Measurements from ENCODE around the gene SAMM50. TPM values are rescaled to one million over a fixed set of nuclear protein-coding genes. Genes with fewer than 3 reads are reported as not detected.

The SAMM50 gene
- total RNA-seq, 5 donors from 2014 or later (not counting 1 experiment from before 2014, with no cell fraction given) = 27.1 to 40.4 (median 33.2) TPM

- H3K36me3 ChIP-seq (ENCODE audit: control insufficient read depth in 2 of 2, extremely low read depth in 1 of 2, insufficient read depth in 1 of 2, low read length in 1 of 2) = no peaks in the 10 kb centered on the region
- H3K9me3 ChIP-seq = no peaks in the 10 kb centered on the region
- H3K4me3 ChIP-seq (ENCODE audit: control insufficient read depth in 1 of 2, extremely low read depth in 1 of 2, low read length in 1 of 2) = no peak overlapping the region
- H3K36me3 Mint-ChIP-seq = no peaks in the 10 kb centered on the region
- no peak overlapping the region for H3K27ac ChIP-seq (ENCODE audit: low read length)
- H3K27me3 Mint-ChIP-seq = peaks cover 31 to 32% of the 10 kb centered on the region in 2 donors
- ATAC-seq (replicated peaks in 1 of 4) = no peak
- ChIA-PET POLR2A (no interaction called here), CTCF (no interaction called here)
- no peaks in the 10 kb centered on the region for H3K9me3 Mint-ChIP-seq
- peaks cover 4 to 7% (median 4%) of the 10 kb centered on the region in 3 donors for H3K4me1 Mint-ChIP-seq
- H3K4me3 Mint-ChIP-seq = no peak overlapping the region
- no peak overlapping the region for H3K27ac Mint-ChIP-seq
- peaks cover 0 to 55% of the 10 kb centered on the region in 2 experiments for H3K27me3 ChIP-seq (replicated peaks in 1 of 2; ENCODE audit: control insufficient read depth in 2 of 2, extremely low read depth in 1 of 2, insufficient read depth in 2 of 2, low read length in 1 of 2)
- 86% methylated on average over 10 of the region's 16 CpGs for WGBS (ENCODE audit: insufficient coverage)
- H3K4me1 ChIP-seq (ENCODE audit: control insufficient read depth in 1 of 2, extremely low read depth in 1 of 2, insufficient read depth in 2 of 2, low read length in 2 of 2) = peaks cover 0 to 14% of the 10 kb centered on the region in 2 experiments
- DNase-seq = no peak
Observed at GRCh38 chr22:43919106-43919973, 35.9 kb upstream of the SAMM50 start.

- Histone ChIP-seq H3K4me1 (ENCODE audit: control insufficient read depth in 1 of 2, extremely low read depth in 1 of 2, insufficient read depth in 2 of 2, low read length in 2 of 2) (peaks cover 0 to 16% of the 10 kb centered on the region in 2 experiments), H3K9me3 (no peaks in the 10 kb centered on the region), H3K27me3 (replicated peaks in 1 of 2; ENCODE audit: control insufficient read depth in 2 of 2, extremely low read depth in 1 of 2, insufficient read depth in 2 of 2, low read length in 1 of 2) (peaks cover 7 to 74% of the 10 kb centered on the region in 2 experiments), H3K4me3 (ENCODE audit: control insufficient read depth in 1 of 2, extremely low read depth in 1 of 2, low read length in 1 of 2) (no peak overlapping the region), H3K36me3 (ENCODE audit: control insufficient read depth in 2 of 2, extremely low read depth in 1 of 2, insufficient read depth in 1 of 2, low read length in 1 of 2) (no peaks in the 10 kb centered on the region), H3K27ac (ENCODE audit: low read length) (no peak overlapping the region)
- peaks cover 7 to 8% (median 7%) of the 10 kb centered on the region in 3 donors for H3K4me1 Mint-ChIP-seq
- ATAC-seq (replicated peaks in 1 of 4) (no peak), DNase-seq (no peak)
- H3K36me3 Mint-ChIP-seq = no peaks in the 10 kb centered on the region
- WGBS (ENCODE audit: insufficient coverage) = 50% methylated on average over 1 of the region's 4 CpGs
- ChIA-PET POLR2A (interaction anchor here in 1 of 2 donors (0.5 kb wide), 1 partner anchor 13 kb away, joined by 10 read pairs; no protein-coding TSS in a partner anchor), CTCF (no interaction called here)
- peaks cover 31 to 40% of the 10 kb centered on the region in 2 donors for H3K27me3 Mint-ChIP-seq
- H3K27ac Mint-ChIP-seq = no peak overlapping the region
- H3K9me3 Mint-ChIP-seq = no peaks in the 10 kb centered on the region
- H3K4me3 Mint-ChIP-seq = no peak overlapping the region
Observed at GRCh38 chr22:43921370-43921769, 33.9 kb upstream of the SAMM50 start.

- Histone ChIP-seq H3K27me3 (replicated peaks in 1 of 2; ENCODE audit: control insufficient read depth in 2 of 2, extremely low read depth in 1 of 2, insufficient read depth in 2 of 2, low read length in 1 of 2) (peaks cover 7 to 69% of the 10 kb centered on the region in 2 experiments), H3K4me1 (ENCODE audit: control insufficient read depth in 1 of 2, extremely low read depth in 1 of 2, insufficient read depth in 2 of 2, low read length in 2 of 2) (peaks cover 0 to 16% of the 10 kb centered on the region in 2 experiments), H3K27ac (ENCODE audit: low read length) (no peak overlapping the region), H3K4me3 (ENCODE audit: control insufficient read depth in 1 of 2, extremely low read depth in 1 of 2, low read length in 1 of 2) (no peak overlapping the region), H3K36me3 (ENCODE audit: control insufficient read depth in 2 of 2, extremely low read depth in 1 of 2, insufficient read depth in 1 of 2, low read length in 1 of 2) (no peaks in the 10 kb centered on the region), H3K9me3 (no peaks in the 10 kb centered on the region)
- no peak for ATAC-seq (replicated peaks in 1 of 4)
- WGBS (ENCODE audit: insufficient coverage) = 100% methylated on average over 2 of the region's 3 CpGs
- Mint-ChIP-seq H3K27ac (no peak overlapping the region), H3K4me3 (no peak overlapping the region), H3K9me3 (no peaks in the 10 kb centered on the region), H3K36me3 (no peaks in the 10 kb centered on the region), H3K4me1 (peaks cover 7 to 8% (median 7%) of the 10 kb centered on the region in 3 donors), H3K27me3 (peaks cover 27 to 36% of the 10 kb centered on the region in 2 donors)
- POLR2A ChIA-PET = no interaction called here
- no peak for DNase-seq
- CTCF ChIA-PET = no interaction called here
Observed at GRCh38 chr22:43922123-43922522, 33.1 kb upstream of the SAMM50 start.

- Histone ChIP-seq H3K9me3 (no peaks in the 10 kb centered on the region), H3K4me1 (ENCODE audit: control insufficient read depth in 1 of 2, extremely low read depth in 1 of 2, insufficient read depth in 2 of 2, low read length in 2 of 2) (peaks cover 0 to 16% of the 10 kb centered on the region in 2 experiments), H3K27ac (ENCODE audit: low read length) (no peak overlapping the region), H3K27me3 (replicated peaks in 1 of 2; ENCODE audit: control insufficient read depth in 2 of 2, extremely low read depth in 1 of 2, insufficient read depth in 2 of 2, low read length in 1 of 2) (peaks cover 7 to 68% of the 10 kb centered on the region in 2 experiments), H3K4me3 (ENCODE audit: control insufficient read depth in 1 of 2, extremely low read depth in 1 of 2, low read length in 1 of 2) (peak overlapping the region; percentile 1 to 42), H3K36me3 (ENCODE audit: control insufficient read depth in 2 of 2, extremely low read depth in 1 of 2, insufficient read depth in 1 of 2, low read length in 1 of 2) (no peaks in the 10 kb centered on the region)
- WGBS (ENCODE audit: insufficient coverage) = 0% methylated on average over 1 of the region's 13 CpGs
- peak in 6 of 35 experiments; percentile 2 to 40 (median 11) for DNase-seq
- peaks cover 7 to 8% (median 7%) of the 10 kb centered on the region in 3 donors for H3K4me1 Mint-ChIP-seq
- H3K9me3 Mint-ChIP-seq = no peaks in the 10 kb centered on the region
- H3K4me3 Mint-ChIP-seq = peak overlapping the region; percentile 79 to 84 (median 80)
- peaks cover 22 to 27% of the 10 kb centered on the region in 2 donors for H3K27me3 Mint-ChIP-seq
- peak; percentile 34 to 53 (median 50) for ATAC-seq (replicated peaks in 1 of 4)
- CTCF ChIA-PET = interaction anchor here (0.7 to 0.9 kb wide), 2 partner anchors 485 to 762 kb away, joined by 3 to 9 read pairs; no protein-coding TSS in a partner anchor
- H3K27ac Mint-ChIP-seq = no peak overlapping the region
- POLR2A ChIA-PET = interaction anchor here in 1 of 2 donors (0.6 kb wide), 1 partner anchor 8 kb away, joined by 3 read pairs; no protein-coding TSS in a partner anchor
- no peaks in the 10 kb centered on the region for H3K36me3 Mint-ChIP-seq
Observed at GRCh38 chr22:43923191-43923590, 32.1 kb upstream of the SAMM50 start.

GRCh38 chr22:43923631-43924464 lies 31.4 kb upstream of the SAMM50 start, which contains the start of gene PNPLA3:
Gene PNPLA3 (plus strand): TSS chr22:43923805. CDS start chr22:43923912, 107 bp downstream.
- H3K4me1 Mint-ChIP-seq = peaks cover 7 to 8% (median 7%) of the 10 kb centered on the region in 3 donors
- H3K4me3 Mint-ChIP-seq = peak within 1 kb of the TSS; percentile 79 to 84 (median 80)
- ATAC-seq (replicated peaks in 1 of 4) = peak; percentile 88 to 96 (median 92)
- H3K4me1 ChIP-seq (ENCODE audit: control insufficient read depth in 1 of 2, extremely low read depth in 1 of 2, insufficient read depth in 2 of 2, low read length in 2 of 2) = peaks cover 0 to 16% of the 10 kb centered on the region in 2 experiments
- peaks cover 7 to 68% of the 10 kb centered on the region in 2 experiments for H3K27me3 ChIP-seq (replicated peaks in 1 of 2; ENCODE audit: control insufficient read depth in 2 of 2, extremely low read depth in 1 of 2, insufficient read depth in 2 of 2, low read length in 1 of 2)
- 4% methylated on average over 76 of the region's 100 CpGs for WGBS (ENCODE audit: insufficient coverage)
- no peak within 1 kb of the TSS for H3K27ac Mint-ChIP-seq
- peak; percentile 36 to 82 (median 63) for DNase-seq
- H3K36me3 ChIP-seq (ENCODE audit: control insufficient read depth in 2 of 2, extremely low read depth in 1 of 2, insufficient read depth in 1 of 2, low read length in 1 of 2) = no peaks in the 10 kb centered on the region
- H3K4me3 ChIP-seq (ENCODE audit: control insufficient read depth in 1 of 2, extremely low read depth in 1 of 2, low read length in 1 of 2) = peak within 1 kb of the TSS; percentile 51 to 57
- POLR2A ChIA-PET = interaction anchor here in 1 of 2 donors (0.6 kb wide), 1 partner anchor 9 kb away, joined by 3 read pairs; no protein-coding TSS in a partner anchor
- no peaks in the 10 kb centered on the region for H3K9me3 ChIP-seq
- peaks cover 15 to 24% of the 10 kb centered on the region in 2 donors for H3K27me3 Mint-ChIP-seq
- H3K36me3 Mint-ChIP-seq = no peaks in the 10 kb centered on the region
- H3K27ac ChIP-seq (ENCODE audit: low read length) = no peak within 1 kb of the TSS
- H3K9me3 Mint-ChIP-seq = no peaks in the 10 kb centered on the region
- CTCF ChIA-PET = interaction anchor here (0.7 to 0.9 kb wide), 2 partner anchors 486 to 762 kb away, joined by 3 to 9 read pairs; no protein-coding TSS in a partner anchor

- H3K36me3 ChIP-seq (ENCODE audit: control insufficient read depth in 2 of 2, extremely low read depth in 1 of 2, insufficient read depth in 1 of 2, low read length in 1 of 2) = no peaks in the 10 kb centered on the region
- H3K27ac ChIP-seq (ENCODE audit: low read length) = no peak overlapping the region
- Mint-ChIP-seq H3K36me3 (no peaks in the 10 kb centered on the region), H3K9me3 (no peaks in the 10 kb centered on the region), H3K27me3 (peaks cover 9 to 20% of the 10 kb centered on the region in 2 donors), H3K27ac (no peak overlapping the region), H3K4me1 (peaks cover 7 to 8% (median 7%) of the 10 kb centered on the region in 3 donors), H3K4me3 (peak overlapping the region; percentile 52 to 80 (median 66))
- H3K4me1 ChIP-seq (ENCODE audit: control insufficient read depth in 1 of 2, extremely low read depth in 1 of 2, insufficient read depth in 2 of 2, low read length in 2 of 2) = peaks cover 0 to 16% of the 10 kb centered on the region in 2 experiments
- no peak for ATAC-seq (replicated peaks in 1 of 4)
- H3K27me3 ChIP-seq (replicated peaks in 1 of 2; ENCODE audit: control insufficient read depth in 2 of 2, extremely low read depth in 1 of 2, insufficient read depth in 2 of 2, low read length in 1 of 2) = peaks cover 7 to 63% of the 10 kb centered on the region in 2 experiments
- H3K9me3 ChIP-seq = no peaks in the 10 kb centered on the region
- H3K4me3 ChIP-seq (ENCODE audit: control insufficient read depth in 1 of 2, extremely low read depth in 1 of 2, low read length in 1 of 2) = no peak overlapping the region
- DNase-seq = no peak
- ChIA-PET POLR2A (no interaction called here), CTCF (no interaction called here)
- WGBS (ENCODE audit: insufficient coverage) = 0% methylated on average over 1 of the region's 7 CpGs
Observed at GRCh38 chr22:43924877-43925276, 30.4 kb upstream of the SAMM50 start.
